ENCODE measurements around the gene AMACR.

DNA sequence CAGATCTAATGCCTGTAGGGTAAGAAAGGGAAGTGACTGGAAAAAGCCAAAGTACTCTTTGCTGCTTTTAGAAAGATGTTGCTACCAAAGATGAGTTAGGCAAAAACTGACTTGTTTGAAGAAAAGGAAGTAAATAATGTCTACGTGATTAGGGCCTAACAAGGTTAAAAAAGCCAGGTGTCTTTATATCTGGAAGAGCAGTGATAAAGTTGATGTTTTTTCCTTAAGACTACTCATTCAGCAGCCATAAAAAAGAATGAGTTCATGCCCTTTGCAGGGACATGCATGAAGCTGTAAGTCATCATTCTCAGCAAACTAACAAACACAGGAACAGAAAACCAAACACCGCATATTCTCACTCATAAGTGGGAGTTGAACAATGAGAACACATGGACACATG, 13.5 kb upstream of the AMACR start:
- TF ChIP-seq, protein P1, sequence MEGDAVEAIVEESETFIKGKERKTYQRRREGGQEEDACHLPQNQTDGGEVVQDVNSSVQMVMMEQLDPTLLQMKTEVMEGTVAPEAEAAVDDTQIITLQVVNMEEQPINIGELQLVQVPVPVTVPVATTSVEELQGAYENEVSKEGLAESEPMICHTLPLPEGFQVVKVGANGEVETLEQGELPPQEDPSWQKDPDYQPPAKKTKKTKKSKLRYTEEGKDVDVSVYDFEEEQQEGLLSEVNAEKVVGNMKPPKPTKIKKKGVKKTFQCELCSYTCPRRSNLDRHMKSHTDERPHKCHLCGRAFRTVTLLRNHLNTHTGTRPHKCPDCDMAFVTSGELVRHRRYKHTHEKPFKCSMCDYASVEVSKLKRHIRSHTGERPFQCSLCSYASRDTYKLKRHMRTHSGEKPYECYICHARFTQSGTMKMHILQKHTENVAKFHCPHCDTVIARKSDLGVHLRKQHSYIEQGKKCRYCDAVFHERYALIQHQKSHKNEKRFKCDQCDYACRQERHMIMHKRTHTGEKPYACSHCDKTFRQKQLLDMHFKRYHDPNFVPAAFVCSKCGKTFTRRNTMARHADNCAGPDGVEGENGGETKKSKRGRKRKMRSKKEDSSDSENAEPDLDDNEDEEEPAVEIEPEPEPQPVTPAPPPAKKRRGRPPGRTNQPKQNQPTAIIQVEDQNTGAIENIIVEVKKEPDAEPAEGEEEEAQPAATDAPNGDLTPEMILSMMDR (IDR thresholded peaks at IDR 0.05): no peak
- TF ChIP-seq POLR2A (IDR thresholded peaks at IDR 0.05): no peak
